HG03103 (cell line): Measurements from ENCODE around the gene ARAF.

Experiments
- ATAC-seq: cut with Tn5 transposase; IDR thresholded peaks from one replicate; pipeline ENCODE4 v1.9.1; 2021; ENCODE audit warnings: low read depth; ENCODE audit not compliant: unreplicated experiment

ARAF gene

GRCh38 chrX:47563801-47564315 lies 2.9 kb downstream of the ARAF start:
- ATAC-seq, result no peak

- no peak for ATAC-seq
Measured at GRCh38 chrX:47564438-47565085, 3.6 kb downstream of the ARAF start.

DNA sequence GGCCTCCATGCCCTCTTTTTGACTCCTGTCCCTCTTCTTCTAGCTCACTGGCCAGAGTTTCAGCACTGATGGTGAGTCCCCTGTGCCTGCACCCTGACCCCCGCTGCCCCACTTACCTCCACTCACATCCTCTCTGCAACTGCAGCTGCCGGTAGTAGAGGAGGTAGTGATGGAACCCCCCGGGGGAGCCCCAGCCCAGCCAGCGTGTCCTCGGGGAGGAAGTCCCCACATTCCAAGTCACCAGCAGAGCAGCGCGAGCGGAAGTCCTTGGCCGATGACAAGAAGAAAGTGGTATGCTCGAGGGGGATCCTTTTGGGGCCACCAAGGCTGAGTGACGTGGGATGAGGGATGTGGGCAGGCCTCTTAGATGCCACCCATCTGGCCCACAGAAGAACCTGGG lies 5.8 kb downstream of the ARAF start:
- no peak for ATAC-seq

DNA sequence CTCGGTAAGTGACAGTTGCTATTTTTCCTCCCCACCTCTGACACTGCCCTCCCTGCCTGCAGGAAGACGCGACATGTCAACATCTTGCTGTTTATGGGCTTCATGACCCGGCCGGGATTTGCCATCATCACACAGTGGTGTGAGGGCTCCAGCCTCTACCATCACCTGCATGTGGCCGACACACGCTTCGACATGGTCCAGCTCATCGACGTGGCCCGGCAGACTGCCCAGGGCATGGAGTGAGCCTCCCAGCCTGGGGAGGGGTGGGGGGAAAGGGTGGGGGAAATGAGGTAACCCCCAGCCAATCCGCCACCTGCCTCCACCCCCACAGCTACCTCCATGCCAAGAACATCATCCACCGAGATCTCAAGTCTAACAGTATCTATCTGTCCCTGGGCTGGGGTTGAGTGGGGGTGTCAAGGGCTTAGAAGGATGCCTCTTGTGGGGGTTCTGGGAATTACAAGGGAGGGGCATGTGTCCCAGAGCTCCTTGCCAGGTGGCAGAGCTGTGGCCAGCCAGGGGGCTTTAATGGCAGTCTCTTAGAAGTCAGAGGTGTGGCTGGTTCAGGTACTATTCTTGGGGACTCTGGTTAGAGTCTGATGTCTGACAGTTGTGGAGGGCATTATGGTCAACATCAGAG lies 7.8 kb downstream of the ARAF start:
- no peak for ATAC-seq

DNA sequence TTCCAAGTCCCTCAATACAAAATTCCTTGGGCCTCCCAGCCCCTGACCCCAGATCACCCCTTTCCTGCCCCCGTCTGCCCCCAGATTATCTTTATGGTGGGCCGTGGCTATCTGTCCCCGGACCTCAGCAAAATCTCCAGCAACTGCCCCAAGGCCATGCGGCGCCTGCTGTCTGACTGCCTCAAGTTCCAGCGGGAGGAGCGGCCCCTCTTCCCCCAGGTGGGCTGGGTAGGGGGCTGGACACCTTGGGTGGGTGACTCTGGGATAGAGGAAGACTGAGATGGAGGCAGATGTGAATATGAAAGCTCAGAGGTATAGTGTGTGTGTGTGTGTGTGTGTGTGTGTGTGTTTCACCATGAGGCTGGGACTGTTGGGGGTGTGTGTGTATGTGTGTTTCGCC lies 9.8 kb downstream of the ARAF start:
- no peak for ATAC-seq

GRCh38 chrX:47571215-47571614 lies 10.2 kb downstream of the ARAF start:
- no peak for ATAC-seq

GRCh38 chrX:47571896-47572295 lies 10.9 kb downstream of the ARAF start:
- no peak for ATAC-seq

GRCh38 chrX:47572773-47573340 lies 11.9 kb downstream of the ARAF start:
- ATAC-seq, result no peak

GRCh38 chrX:47573341-47574075 lies 12.5 kb downstream of the ARAF start:
- ATAC-seq, result no peak

DNA sequence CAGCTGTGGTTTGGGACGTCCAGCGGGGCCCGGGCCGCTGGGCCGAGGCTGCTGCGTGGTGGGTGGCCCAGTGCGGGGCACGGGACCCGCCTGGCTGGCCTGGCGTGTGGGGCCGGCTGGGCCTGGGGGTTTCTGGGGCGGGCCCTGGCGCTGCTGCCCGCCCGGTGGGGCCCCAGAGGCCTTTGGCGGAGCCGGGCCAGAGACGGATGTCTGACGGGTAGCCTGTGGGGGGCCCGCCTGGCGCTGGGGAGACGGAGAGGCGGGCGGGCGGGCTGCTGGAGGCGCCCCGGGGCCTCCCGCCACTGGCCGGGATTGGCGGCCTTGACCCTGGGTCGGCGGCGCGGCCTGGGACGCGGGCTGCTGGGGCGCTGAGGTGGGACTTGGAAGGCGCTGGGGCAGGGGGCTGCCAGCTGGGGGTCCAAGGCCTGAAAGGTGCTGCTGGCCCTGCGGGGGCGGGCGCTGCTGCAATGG lies 13.1 kb downstream of the ARAF start:
- no peak for ATAC-seq

DNA sequence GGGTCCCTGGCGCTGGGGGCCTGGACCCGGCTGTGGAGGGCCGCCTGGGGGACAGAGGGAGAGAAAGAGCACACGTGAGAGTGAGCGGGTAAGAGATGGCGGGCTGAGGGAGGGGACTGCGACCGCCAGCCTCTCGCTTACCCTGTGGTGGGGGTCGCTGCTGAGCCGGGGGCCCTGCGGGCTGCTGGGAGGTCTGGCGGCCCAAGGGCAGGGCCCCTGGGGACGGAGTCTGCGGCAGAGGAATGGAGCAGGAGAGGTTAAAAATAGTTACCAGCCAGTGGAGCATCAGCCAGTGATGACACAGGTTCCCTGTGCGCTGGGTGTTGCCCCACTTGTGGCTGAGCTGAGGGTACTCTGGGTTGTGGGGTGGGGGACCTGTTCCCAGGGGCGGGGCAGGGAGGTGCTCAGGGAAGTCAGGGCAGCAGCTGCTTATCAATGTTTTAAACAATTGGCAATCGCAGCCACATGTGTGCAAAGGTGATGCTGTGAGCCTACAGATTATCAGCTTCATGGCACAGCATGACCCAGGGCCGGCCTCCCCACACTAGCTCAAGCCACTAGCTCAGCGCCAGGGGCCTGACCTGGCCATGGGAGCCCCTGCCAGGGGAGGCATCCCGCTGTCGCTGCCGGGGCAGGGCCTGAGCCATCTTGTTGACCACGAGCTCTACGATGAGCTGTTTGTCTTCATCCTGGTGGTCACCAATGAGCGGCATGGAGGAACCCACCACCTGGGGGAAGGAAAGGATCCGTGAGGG lies 13.7 kb downstream of the ARAF start:
- no peak for ATAC-seq

- no peak for ATAC-seq
Measured at GRCh38 chrX:47576021-47576898, 15.3 kb downstream of the ARAF start.

DNA sequence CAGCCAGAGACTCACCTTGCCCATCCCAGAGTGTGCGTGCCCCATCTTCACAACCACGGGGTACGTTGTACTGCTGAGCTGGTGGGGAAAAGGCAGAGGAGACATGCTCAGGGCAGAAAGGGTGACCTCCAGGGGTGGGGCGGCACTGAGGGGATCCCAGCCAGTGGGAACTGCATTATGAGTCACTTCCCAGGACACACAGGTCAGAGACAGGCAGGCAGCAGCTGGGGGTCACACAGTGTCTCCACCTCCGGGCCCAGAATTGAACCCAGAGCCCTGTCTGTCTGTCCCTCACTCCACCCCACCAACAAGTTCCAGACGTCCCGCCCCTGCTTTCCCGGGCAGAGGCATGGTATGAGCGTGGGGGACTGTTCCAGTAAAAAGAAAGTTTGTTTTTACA lies 16.4 kb downstream of the ARAF start:
- no peak for ATAC-seq

DNA sequence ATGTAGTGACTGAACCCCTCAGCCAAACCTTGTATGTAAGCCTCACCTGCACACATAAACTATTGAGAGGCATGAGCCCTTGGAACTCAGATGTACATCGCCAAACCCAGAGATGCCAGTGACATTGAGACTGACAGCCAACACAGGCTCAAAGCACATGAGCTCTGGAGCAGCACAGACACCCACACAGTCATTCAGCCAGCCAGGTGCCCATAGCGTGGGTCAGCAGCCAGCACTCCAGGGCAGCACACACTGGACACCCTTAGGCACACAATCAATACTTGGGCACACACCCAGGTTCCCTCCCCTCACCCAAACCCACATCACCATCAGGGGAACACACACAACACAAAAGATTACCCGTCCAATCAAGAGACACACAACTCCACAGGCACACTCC lies 16.9 kb downstream of the ARAF start:
- ATAC-seq, result no peak

DNA sequence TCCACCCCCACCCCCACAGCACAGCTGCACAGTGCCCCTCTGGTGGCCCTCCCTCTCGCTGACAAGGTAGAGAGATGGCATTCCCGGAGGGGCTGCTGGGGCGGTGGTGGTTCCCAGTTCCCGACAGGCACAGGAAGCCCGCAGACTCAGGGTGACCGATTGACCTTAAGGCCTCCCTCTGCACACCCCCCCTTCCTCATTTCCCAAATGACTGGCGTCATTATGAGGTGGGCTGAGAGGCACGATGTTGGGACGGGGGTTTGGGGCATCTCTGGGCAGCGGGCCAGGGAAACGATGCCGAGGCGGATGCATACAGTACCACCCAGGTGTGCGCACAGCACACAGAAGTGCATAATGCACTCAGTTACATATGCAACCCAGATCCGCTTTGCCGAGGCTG lies 17.7 kb downstream of the ARAF start:
- ATAC-seq, result no peak

- ATAC-seq, result no peak
Measured at GRCh38 chrX:47579537-47579936, 18.5 kb downstream of the ARAF start.

DNA sequence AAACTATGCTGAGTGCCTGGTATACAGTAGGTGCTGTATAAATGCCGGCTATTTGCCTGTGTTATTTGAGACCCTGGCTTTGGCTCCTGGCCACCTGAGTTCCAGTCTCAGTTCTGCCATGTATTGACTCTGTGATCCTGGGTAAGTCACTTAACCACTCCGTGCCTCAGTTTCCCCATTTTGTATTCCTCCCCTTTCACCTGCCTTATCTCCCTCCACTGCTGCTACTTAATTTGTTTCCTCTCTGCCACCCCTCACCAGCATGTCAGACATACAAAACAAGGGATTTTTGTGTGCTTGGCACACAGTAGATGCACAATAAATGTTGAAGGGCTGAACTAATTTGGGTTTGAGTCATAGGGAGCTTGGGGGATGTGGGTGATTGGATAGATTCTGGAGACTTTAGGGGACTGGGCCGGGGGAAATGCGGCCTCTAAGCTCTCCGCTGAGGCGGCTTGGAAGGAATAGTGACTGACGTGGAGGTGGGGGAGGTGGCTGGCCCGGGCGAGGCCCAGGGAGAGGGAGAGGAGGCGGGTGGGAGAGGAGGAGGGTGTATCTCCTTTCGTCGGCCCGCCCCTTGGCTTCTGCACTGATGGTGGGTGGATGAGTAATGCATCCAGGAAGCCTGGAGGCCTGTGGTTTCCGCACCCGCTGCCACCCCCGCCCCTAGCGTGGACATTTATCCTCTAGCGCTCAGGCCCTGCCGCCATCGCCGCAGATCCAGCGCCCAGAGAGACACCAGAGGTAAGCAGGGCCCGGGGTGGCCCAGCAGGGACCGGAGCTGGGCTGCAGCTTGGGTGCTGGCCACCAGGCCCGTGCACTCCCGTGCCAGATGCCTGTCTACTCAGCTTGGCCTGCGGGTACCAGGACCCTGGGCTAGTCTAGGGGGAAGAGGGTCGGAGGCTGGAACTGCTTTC lies 21.0 kb downstream of the ARAF start, which contains the start of gene TIMP1:
Gene TIMP1, plus strand, starts transcription at position 706 of the 917 bp plus-strand sequence. CDS start 980 bp downstream, outside the sequence.
- ATAC-seq, result peak; percentile 87

DNA sequence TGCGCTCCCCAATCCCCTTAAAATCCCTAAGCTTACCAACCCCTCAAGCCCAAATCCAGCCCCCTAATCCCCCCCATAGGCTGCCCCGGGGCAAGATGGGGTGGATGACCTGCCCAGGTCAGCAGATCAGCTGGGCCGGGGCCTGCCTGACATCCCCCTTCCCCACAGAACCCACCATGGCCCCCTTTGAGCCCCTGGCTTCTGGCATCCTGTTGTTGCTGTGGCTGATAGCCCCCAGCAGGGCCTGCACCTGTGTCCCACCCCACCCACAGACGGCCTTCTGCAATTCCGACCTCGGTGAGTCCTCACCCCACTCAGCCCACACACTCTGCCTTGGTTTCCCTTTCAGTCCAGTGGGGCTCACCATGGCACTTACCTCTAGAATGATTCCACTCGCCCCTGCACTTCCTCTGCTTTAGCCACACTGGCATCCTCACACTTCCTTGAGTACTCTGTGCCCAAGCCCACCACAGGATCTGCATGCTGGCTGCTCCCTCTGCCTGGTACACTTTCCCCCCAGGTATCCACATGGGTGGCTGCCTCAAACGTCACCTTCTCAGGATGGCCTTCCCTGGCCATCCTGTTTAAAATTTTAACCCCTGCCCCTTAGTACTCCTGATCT lies 22.3 kb downstream of the ARAF start:
- ATAC-seq, result no peak
